ENCODE data around the gene YTHDC1. TPM values are rescaled to one million over a fixed set of nuclear protein-coding genes. Genes with fewer than 3 reads are reported as not detected.
A peak's percentile ranks its signal among the peaks of the same experiment; 100 is the strongest.

Gene YTHDC1
- total RNA-seq, 1 donor from 2014 or later, result 110 TPM

GRCh38 chr4:68326141-68326540 is 23.7 kb downstream of the YTHDC1 start:
- no peak for TF ChIP-seq CTCF (IDR thresholded peaks at IDR 0.05; ENCODE audit: unreplicated experiment)
- H3K4me1 Mint-ChIP-seq (ENCODE audit: unreplicated experiment), result no peaks in the 10 kb centered on the region

GRCh38 chr4:68324519-68325262 is 25.2 kb downstream of the YTHDC1 start:
- Mint-ChIP-seq H3K4me1 (ENCODE audit: unreplicated experiment) (no peaks in the 10 kb centered on the region), H3K36me3 (ENCODE audit: low read depth, unreplicated experiment) (peaks cover 21% of the 10 kb centered on the region), H3K27ac (ENCODE audit: unreplicated experiment) (no peak overlapping the region), H3K27me3 (ENCODE audit: unreplicated experiment) (peaks cover 3% of the 10 kb centered on the region), H3K9me3 (ENCODE audit: unreplicated experiment) (no peaks in the 10 kb centered on the region), H3K4me3 (ENCODE audit: unreplicated experiment) (no peak overlapping the region)
- no peak for TF ChIP-seq CTCF (IDR thresholded peaks at IDR 0.05; ENCODE audit: unreplicated experiment)
- DNase-seq (ENCODE audit: low spot score), result no peak

More at GRCh38 chr4:68326141-68326540, 23.7 kb downstream of the YTHDC1 start:
- Mint-ChIP-seq H3K9me3 (ENCODE audit: unreplicated experiment) (no peaks in the 10 kb centered on the region), H3K27me3 (ENCODE audit: unreplicated experiment) (peaks cover 3% of the 10 kb centered on the region), H3K36me3 (ENCODE audit: low read depth, unreplicated experiment) (peaks cover 26% of the 10 kb centered on the region), H3K27ac (ENCODE audit: unreplicated experiment) (no peak overlapping the region), H3K4me3 (ENCODE audit: unreplicated experiment) (no peak overlapping the region)
- DNase-seq (ENCODE audit: low spot score), result no peak

GRCh38 chr4:68319040-68319439 is 30.9 kb downstream of the YTHDC1 start:
- DNase-seq (ENCODE audit: low spot score), result no peak
- H3K9me3 Mint-ChIP-seq (ENCODE audit: unreplicated experiment), result no peaks in the 10 kb centered on the region
- H3K4me3 Mint-ChIP-seq (ENCODE audit: unreplicated experiment), result peak overlapping the region; percentile 6
- peak overlapping the region; percentile 16 for H3K27ac Mint-ChIP-seq (ENCODE audit: unreplicated experiment)
- peaks cover 21% of the 10 kb centered on the region for H3K36me3 Mint-ChIP-seq (ENCODE audit: low read depth, unreplicated experiment)
- TF ChIP-seq CTCF (IDR thresholded peaks at IDR 0.05; ENCODE audit: unreplicated experiment), result no peak
- peaks cover 3% of the 10 kb centered on the region for H3K4me1 Mint-ChIP-seq (ENCODE audit: unreplicated experiment)
- H3K27me3 Mint-ChIP-seq (ENCODE audit: unreplicated experiment), result peaks cover 4% of the 10 kb centered on the region

- no peak for TF ChIP-seq CTCF (IDR thresholded peaks at IDR 0.05; ENCODE audit: unreplicated experiment)
- DNase-seq (ENCODE audit: low spot score), result no peak
- Mint-ChIP-seq H3K4me1 (ENCODE audit: unreplicated experiment) (peaks cover 3% of the 10 kb centered on the region), H3K9me3 (ENCODE audit: unreplicated experiment) (no peaks in the 10 kb centered on the region), H3K27me3 (ENCODE audit: unreplicated experiment) (peaks cover 3% of the 10 kb centered on the region), H3K36me3 (ENCODE audit: low read depth, unreplicated experiment) (peaks cover 19% of the 10 kb centered on the region), H3K4me3 (ENCODE audit: unreplicated experiment) (no peak overlapping the region), H3K27ac (ENCODE audit: unreplicated experiment) (no peak overlapping the region)
Measured at GRCh38 chr4:68316193-68316969, 33.5 kb downstream of the YTHDC1 start.

All from endothelial cell (in vitro differentiated cells).